HepG2 (cell line): Measurements from ENCODE around the gene FMNL2. TPM values are rescaled to one million over a fixed set of nuclear protein-coding genes. Genes with fewer than 3 reads are reported as not detected.
A peak's percentile ranks its signal among the peaks of the same experiment; 100 is the strongest.

Experiments
- ARNTL ChIP-seq: sonication (generic); formaldehyde crosslinking; IDR thresholded peaks from 2 replicates; pipeline ENCODE4 v1.4.0; 2020; ENCODE audit warnings: mild to moderate bottlenecking, missing genetic modification reagents
- ESRRA ChIP-seq: sonication (generic); formaldehyde crosslinking; IDR thresholded peaks from 2 replicates; pipeline ENCODE4 v1.5.1; 2020; ENCODE audit warnings: mild to moderate bottlenecking, low read depth, missing genetic modification reagents
- HNF1A ChIP-seq, 2 experiments: sonication (generic) in 1 of 2; formaldehyde crosslinking in 1 of 2; IDR thresholded peaks; 2 replicates each; pipeline versions ENCODE4 v1.4.0 to v1.6.1; 2016 to 2020; ENCODE audit warnings: borderline replicate concordance in 1 of 2, low read depth in 1 of 2, mild to moderate bottlenecking in 1 of 2, missing genetic modification reagents in 1 of 2
- PHF20 ChIP-seq: sonication (generic); formaldehyde crosslinking; IDR thresholded peaks from 2 replicates; pipeline ENCODE4 v1.5.0; 2020; ENCODE audit warnings: mild to moderate bottlenecking, missing genetic modification reagents
- TFAP4 ChIP-seq: sonication (generic); IDR thresholded peaks from 2 replicates; pipeline ENCODE4 v1.6.1; 2016; ENCODE audit warnings: low read depth, borderline replicate concordance
- THAP8 ChIP-seq: sonication (generic); formaldehyde crosslinking; IDR thresholded peaks from 2 replicates; pipeline ENCODE4 v1.5.1; 2020; ENCODE audit warnings: missing genetic modification reagents, mild to moderate bottlenecking, borderline replicate concordance
- ZBTB26 ChIP-seq: IDR thresholded peaks from 2 replicates; pipeline ENCODE4 v1.6.1; 2016; ENCODE audit warnings: missing compliant biosample characterization, missing genetic modification reagents, borderline replicate concordance
- ZBTB42 ChIP-seq: sonication (generic); formaldehyde crosslinking; IDR thresholded peaks from 2 replicates; pipeline ENCODE4 v1.5.0; 2020; ENCODE audit warnings: mild to moderate bottlenecking, missing genetic modification reagents
- ZNF337 ChIP-seq: sonication (generic); formaldehyde crosslinking; IDR thresholded peaks from 2 replicates; pipeline ENCODE4 v1.5.1; 2020; ENCODE audit warnings: missing genetic modification reagents, low read depth, mild to moderate bottlenecking, borderline replicate concordance
- ZNF33A ChIP-seq: sonication (generic); formaldehyde crosslinking; IDR thresholded peaks from 2 replicates; pipeline ENCODE4 v1.5.1; 2020; ENCODE audit warnings: missing genetic modification reagents, mild to moderate bottlenecking, moderate library complexity, borderline replicate concordance
- polyA plus RNA-seq, 8 experiments: library from polyadenylated mRNA; depleted of rRNA in 3 of 8; stranded (reverse) in 7 of 8; unstranded in 1 of 8; fragments of >200 nt; fragmentation: Illumina TruSeq in 4 of 8; extraction: Trizol in 4 of 8; gene quantifications; 2 replicates each; pipeline versions ENCODE4 v1.2.1 to v1.2.3, GENCODE V29; 2011 to 2016; ENCODE audit warnings: low read depth in 4 of 8, missing spikeins in 1 of 8, mixed read lengths in 1 of 8; ENCODE audit not compliant: insufficient read depth in 1 of 8
- total RNA-seq, 5 experiments: library from RNA; depleted of rRNA; stranded (reverse); fragments of >200 nt; fragmentation: Illumina TruSeq; extraction: Trizol; gene quantifications; 2 replicates each; pipeline ENCODE4 v1.2.3, GENCODE V29; 2016; ENCODE audit warnings: low read depth in 1 of 5

FMNL2 gene
- total and polyA plus RNA-seq, 2 of the 13 experiments (the other 11 are each of a cell fraction or from before 2014, with no cell fraction given): 66.5 to 67.7 TPM

- no peak for TF ChIP-seq ZNF337 (CRISPR knock-in tag)
- TF ChIP-seq ZBTB42 (CRISPR knock-in tag): no peak
- TF ChIP-seq ARNTL (CRISPR knock-in tag): 0 out of 2 replicates have a peak, but pooled peaks have one; percentile 29
- TF ChIP-seq PHF20 (CRISPR knock-in tag): no peak
- TF ChIP-seq HNF1A (IDR thresholded peaks at IDR 0.05; ENCODE audit: low read depth): no peak
- TF ChIP-seq HNF1A (CRISPR knock-in tag; IDR thresholded peaks at IDR 0.05; ENCODE audit: borderline replicate concordance): 0 out of 2 replicates have a peak, but pooled peaks have one; percentile 20
- peak; percentile 60; the same call in 1 of the 2 replicates for TF ChIP-seq ZBTB26
- TF ChIP-seq ZNF33A: no peak
- TF ChIP-seq ESRRA (CRISPR knock-in tag): 0 out of 2 replicates have a peak, but pooled peaks have one; percentile 36
- TF ChIP-seq TFAP4: no peak
- no peak for TF ChIP-seq THAP8 (CRISPR knock-in tag)
Observed at GRCh38 chr2:152472481-152472887, 137.5 kb downstream of the FMNL2 start (continued).
